Measurements from ENCODE around the gene ZNF333. TPM values are rescaled to one million over a fixed set of nuclear protein-coding genes. Genes with fewer than 3 reads are reported as not detected.

The ZNF333 gene
- total RNA-seq (10 to 100 TPM; 22.8 to 25.5 TPM), polyA plus RNA-seq (ENCODE audit: insufficient read length in 2 of 2) (10 to 100 TPM; 23.9 to 44.0 TPM)
- long read RNA-seq, donor 1, transcript ZNF333-204 (1 exons, 1,257 nt), result major isoform, 5 of 18 reads
- long read RNA-seq, donor 1, partial matches to known transcripts, result 11 of 18 reads
- long read RNA-seq, donor 1, other reads (novel, unspliced or antisense), result 0 of 18 reads
- long read RNA-seq, donor 2, full-length matches to known transcripts, result 3 of 3 reads
- long read RNA-seq, donor 2, partial matches to known transcripts, result 0 of 3 reads
- long read RNA-seq, donor 2, other reads (novel, unspliced or antisense), result 0 of 3 reads
- long read RNA-seq, donor 3, full-length matches to known transcripts, result 5 of 5 reads
- long read RNA-seq, donor 3, partial matches to known transcripts, result 0 of 5 reads
- long read RNA-seq, donor 3, other reads (novel, unspliced or antisense), result 0 of 5 reads
- long read RNA-seq, donor 4, full-length matches to known transcripts, result 5 of 5 reads
- long read RNA-seq, donor 4, partial matches to known transcripts, result 0 of 5 reads
- long read RNA-seq, donor 4, other reads (novel, unspliced or antisense), result 0 of 5 reads

GRCh38 chr19:14689598-14690503 is at the start of gene ZNF333:
ZNF333 (plus strand) TSS chr19:14690048; CDS start chr19:14693492, 3,444 bp downstream.
- peak within 1 kb of the TSS; percentile 76 for H3K4me3 ChIP-seq (ENCODE audit: low read depth, low read length)
- H3K27ac ChIP-seq (ENCODE audit: low read depth, low read length), result peak within 1 kb of the TSS; percentile 98
- no peaks in the 10 kb centered on the region for H3K27me3 ChIP-seq (ENCODE audit: control insufficient read depth, insufficient read depth, low read length)
- H3K36me3 ChIP-seq (ENCODE audit: control insufficient read depth, insufficient read depth, low read length), result peaks cover 13% of the 10 kb centered on the region
- DNase-seq (ENCODE audit: low read depth in 4 of 6, low spot score in 6 of 6), result peak; percentile 74 to 98 (median 81)
- peaks cover 6% of the 10 kb centered on the region for H3K4me1 ChIP-seq (ENCODE audit: control insufficient read depth, insufficient read depth, low read length)
- no peaks in the 10 kb centered on the region for H3K9me3 ChIP-seq (ENCODE audit: control insufficient read depth, insufficient read depth, low read length)
- WGBS (ENCODE audit: insufficient coverage), result 0% methylated on average over 52 of the region's 66 CpGs

- Histone ChIP-seq H3K4me1 (ENCODE audit: control insufficient read depth, insufficient read depth, low read length) (no peaks in the 10 kb centered on the region), H3K27me3 (ENCODE audit: control insufficient read depth, insufficient read depth, low read length) (no peaks in the 10 kb centered on the region), H3K4me3 (ENCODE audit: low read depth, low read length) (no peak overlapping the region), H3K9me3 (ENCODE audit: control insufficient read depth, insufficient read depth, low read length) (no peaks in the 10 kb centered on the region), H3K27ac (ENCODE audit: low read depth, low read length) (no peak overlapping the region), H3K36me3 (ENCODE audit: control insufficient read depth, insufficient read depth, low read length) (no peaks in the 10 kb centered on the region)
- DNase-seq (ENCODE audit: low read depth in 4 of 6, low spot score in 6 of 6), result no peak
- WGBS (ENCODE audit: insufficient coverage), result 88% methylated on average over 2 of the region's 2 CpGs
These were observed 41.3 kb upstream of the ZNF333 start for GRCh38 chr19:14648506-14648905.

- Histone ChIP-seq H3K4me1 (ENCODE audit: control insufficient read depth, insufficient read depth, low read length) (no peaks in the 10 kb centered on the region), H3K36me3 (ENCODE audit: control insufficient read depth, insufficient read depth, low read length) (no peaks in the 10 kb centered on the region), H3K27me3 (ENCODE audit: control insufficient read depth, insufficient read depth, low read length) (no peaks in the 10 kb centered on the region), H3K9me3 (ENCODE audit: control insufficient read depth, insufficient read depth, low read length) (no peaks in the 10 kb centered on the region), H3K4me3 (ENCODE audit: low read depth, low read length) (no peak overlapping the region), H3K27ac (ENCODE audit: low read depth, low read length) (no peak overlapping the region)
- no peak for DNase-seq (ENCODE audit: low read depth in 4 of 6, low spot score in 6 of 6)
- WGBS (ENCODE audit: insufficient coverage), result 75% methylated on average over 4 of the region's 4 CpGs
These were observed 40.8 kb upstream of the ZNF333 start for GRCh38 chr19:14649020-14649419.

GRCh38 chr19:14650161-14650560 is 39.7 kb upstream of the ZNF333 start:
- H3K4me3 ChIP-seq (ENCODE audit: low read depth, low read length), result no peak overlapping the region
- no peak for DNase-seq (ENCODE audit: low read depth in 4 of 6, low spot score in 6 of 6)
- no peaks in the 10 kb centered on the region for H3K27me3 ChIP-seq (ENCODE audit: control insufficient read depth, insufficient read depth, low read length)
- H3K27ac ChIP-seq (ENCODE audit: low read depth, low read length), result no peak overlapping the region
- no peaks in the 10 kb centered on the region for H3K9me3 ChIP-seq (ENCODE audit: control insufficient read depth, insufficient read depth, low read length)
- H3K4me1 ChIP-seq (ENCODE audit: control insufficient read depth, insufficient read depth, low read length), result no peaks in the 10 kb centered on the region
- H3K36me3 ChIP-seq (ENCODE audit: control insufficient read depth, insufficient read depth, low read length), result no peaks in the 10 kb centered on the region
- 70% methylated on average over 2 of the region's 2 CpGs for WGBS (ENCODE audit: insufficient coverage)

- Histone ChIP-seq H3K27ac (ENCODE audit: low read depth, low read length) (no peak overlapping the region), H3K4me3 (ENCODE audit: low read depth, low read length) (no peak overlapping the region), H3K27me3 (ENCODE audit: control insufficient read depth, insufficient read depth, low read length) (no peaks in the 10 kb centered on the region), H3K36me3 (ENCODE audit: control insufficient read depth, insufficient read depth, low read length) (no peaks in the 10 kb centered on the region), H3K4me1 (ENCODE audit: control insufficient read depth, insufficient read depth, low read length) (no peaks in the 10 kb centered on the region), H3K9me3 (ENCODE audit: control insufficient read depth, insufficient read depth, low read length) (no peaks in the 10 kb centered on the region)
- 69% methylated on average over 3 of the region's 7 CpGs for WGBS (ENCODE audit: insufficient coverage)
- no peak for DNase-seq (ENCODE audit: low read depth in 4 of 6, low spot score in 6 of 6)
These were observed 34.9 kb upstream of the ZNF333 start for GRCh38 chr19:14654786-14655560.

- DNase-seq (ENCODE audit: low read depth in 4 of 6, low spot score in 6 of 6), result no peak
- no peak overlapping the region for H3K27ac ChIP-seq (ENCODE audit: low read depth, low read length)
These were observed 34.1 kb upstream of the ZNF333 start for GRCh38 chr19:14655726-14656125.

GRCh38 chr19:14659874-14660489 is 29.9 kb upstream of the ZNF333 start:
- Histone ChIP-seq H3K27me3 (ENCODE audit: control insufficient read depth, insufficient read depth, low read length) (no peaks in the 10 kb centered on the region), H3K4me3 (ENCODE audit: low read depth, low read length) (no peak overlapping the region), H3K36me3 (ENCODE audit: control insufficient read depth, insufficient read depth, low read length) (no peaks in the 10 kb centered on the region), H3K27ac (ENCODE audit: low read depth, low read length) (no peak overlapping the region), H3K4me1 (ENCODE audit: control insufficient read depth, insufficient read depth, low read length) (no peaks in the 10 kb centered on the region), H3K9me3 (ENCODE audit: control insufficient read depth, insufficient read depth, low read length) (no peaks in the 10 kb centered on the region)
- no peak for DNase-seq (ENCODE audit: low read depth in 4 of 6, low spot score in 6 of 6)
- 88% methylated on average over 2 of the region's 6 CpGs for WGBS (ENCODE audit: insufficient coverage)

More at GRCh38 chr19:14655726-14656125, 34.1 kb upstream of the ZNF333 start:
- WGBS (ENCODE audit: insufficient coverage), result 74% methylated on average over 9 of the region's 11 CpGs
- Histone ChIP-seq H3K36me3 (ENCODE audit: control insufficient read depth, insufficient read depth, low read length) (no peaks in the 10 kb centered on the region), H3K4me1 (ENCODE audit: control insufficient read depth, insufficient read depth, low read length) (no peaks in the 10 kb centered on the region), H3K27me3 (ENCODE audit: control insufficient read depth, insufficient read depth, low read length) (no peaks in the 10 kb centered on the region), H3K9me3 (ENCODE audit: control insufficient read depth, insufficient read depth, low read length) (no peaks in the 10 kb centered on the region), H3K4me3 (ENCODE audit: low read depth, low read length) (no peak overlapping the region)

- no peak overlapping the region for H3K4me3 ChIP-seq (ENCODE audit: low read depth, low read length)
- no peaks in the 10 kb centered on the region for H3K4me1 ChIP-seq (ENCODE audit: control insufficient read depth, insufficient read depth, low read length)
- no peak overlapping the region for H3K27ac ChIP-seq (ENCODE audit: low read depth, low read length)
- no peaks in the 10 kb centered on the region for H3K36me3 ChIP-seq (ENCODE audit: control insufficient read depth, insufficient read depth, low read length)
- peak in 1 of 6 donors; percentile 1 for DNase-seq (ENCODE audit: low read depth in 4 of 6, low spot score in 6 of 6)
- H3K27me3 ChIP-seq (ENCODE audit: control insufficient read depth, insufficient read depth, low read length), result no peaks in the 10 kb centered on the region
- H3K9me3 ChIP-seq (ENCODE audit: control insufficient read depth, insufficient read depth, low read length), result no peaks in the 10 kb centered on the region
- 88% methylated on average over 10 of the region's 12 CpGs for whole genome bisulfite sequencing (ENCODE audit: insufficient coverage)
These were observed 28.4 kb upstream of the ZNF333 start for GRCh38 chr19:14661372-14661924.

All from spinal cord (tissue), 10 donors.